NB4 (cell line): Measurements from ENCODE around the gene TECTA.

Experiments
- CTCF ChIP-seq: IDR thresholded peaks from one replicate; pipeline ENCODE4 v1.5.1; 2012; ENCODE audit warnings: low read depth, low read length
- MAX ChIP-seq: IDR thresholded peaks from 2 replicates; pipeline ENCODE4 v1.6.1; 2011; ENCODE audit warnings: low read depth, low read length
- POLR2A ChIP-seq: IDR thresholded peaks from 2 replicates; pipeline ENCODE4 v1.6.1; 2011; ENCODE audit warnings: mild to moderate bottlenecking; ENCODE audit not compliant: insufficient read length; ENCODE audit errors: extremely low read depth

- no peak for TF ChIP-seq MAX
- TF ChIP-seq CTCF: no peak
- TF ChIP-seq POLR2A: no peak
Observed at GRCh38 chr11:121110871-121111724, 10.1 kb downstream of the TECTA start.
